ENCODE data around the gene SLC16A3.

The SLC16A3 gene

DNA sequence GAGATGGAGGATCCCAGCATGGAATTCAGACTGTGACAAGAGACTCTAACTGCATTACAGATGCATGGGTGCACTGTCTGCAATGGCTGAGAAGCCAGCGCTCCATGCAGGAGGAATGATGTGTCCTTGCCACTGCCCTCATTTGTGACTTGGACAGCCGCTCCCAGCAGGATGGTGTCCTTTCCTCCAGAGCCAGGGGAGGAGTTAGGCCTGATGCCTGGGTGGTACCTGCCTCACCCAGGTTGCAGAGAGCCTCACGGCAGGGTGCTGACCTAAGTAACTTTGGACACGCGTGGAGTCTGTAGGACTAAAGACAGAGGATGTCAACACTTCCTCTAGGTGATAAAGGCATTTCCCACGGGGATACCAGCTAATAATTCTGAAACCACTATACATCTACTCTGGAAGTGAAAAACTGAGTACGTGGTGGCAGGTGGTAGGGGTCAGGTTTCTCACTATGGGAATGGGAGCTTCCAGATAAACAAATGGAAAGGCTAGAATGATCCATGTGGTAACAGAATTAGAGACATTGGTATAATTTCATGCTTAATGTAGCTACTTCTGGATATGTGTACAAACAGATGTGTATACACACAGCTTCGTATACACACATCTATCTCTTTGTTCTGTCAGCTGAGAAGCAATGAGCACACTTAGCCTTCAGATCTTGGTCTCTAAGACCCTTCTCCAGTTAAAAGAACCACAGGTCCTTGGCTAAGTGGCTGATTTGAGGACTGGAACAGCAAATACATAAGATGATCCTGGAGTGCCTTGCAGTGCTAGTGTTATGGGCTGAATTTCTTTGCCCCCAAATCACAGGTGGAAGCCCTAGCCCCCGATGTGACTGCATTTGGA lies 58.4 kb downstream of the SLC16A3 start:
- ATAC-seq (no peak), DNase-seq (no peak)

GRCh38 chr17:82287868-82288801 lies 59.3 kb downstream of the SLC16A3 start:
- DNase-seq (no peak), ATAC-seq (no peak)

Data from stimulated activated naive CD8-positive, alpha-beta T cell treated with anti-CD3 and anti-CD28 coated beads, Interleukin-15, Interleukin-2, amounts not matched to agents 100 U/mL and 50 U/mL, for 24 hours (primary cell).